Measurements from ENCODE around the gene NCR3LG1. TPM values are rescaled to one million over a fixed set of nuclear protein-coding genes. Genes with fewer than 3 reads are reported as not detected.

NCR3LG1 gene
- total RNA-seq, 8 experiments from 2014 or later = 5.6 to 41.7 (median 11.1) TPM

GRCh38 chr11:17379383-17380180 is 28.0 kb downstream of the NCR3LG1 start:
- Histone ChIP-seq H3K4me1 (replicated peaks in 1 of 2) (no peaks in the 10 kb centered on the region), H3K27ac (no peak overlapping the region), H3K4me3 (no peak overlapping the region)
- in situ Hi-C loops (cut with MboI; ENCODE audit: low pct_unique_long_range_greater_than_20kb in 2 of 9, low sequenced_read_pairs in 9 of 9, unreplicated experiment in 9 of 9) = loop anchor here in 8 of 9 experiments (10.0 to 25.0 kb wide), 4 partner anchors 108 to 608 kb away; partner anchors contain the start of gene ABCC8 (in 2 of the 8)
- WGBS, 10 experiments = 73 to 100% (median 91%) methylated on average over 1 to 5 of the region's 7 CpGs; no CpG with 5 or more reads in 2 of the 10 experiments
- no peak for ATAC-seq (replicated peaks in 6 of 8)

GRCh38 chr11:17381156-17381555 is 29.6 kb downstream of the NCR3LG1 start:
- WGBS, 10 experiments = 47 to 100% (median 70%) methylated on average over 1 to 3 of the region's 4 CpGs; no CpG with 5 or more reads in 1 of the 10 experiments
- Histone ChIP-seq H3K4me3 (no peak overlapping the region), H3K27ac (no peak overlapping the region), H3K4me1 (replicated peaks in 1 of 2) (no peaks in the 10 kb centered on the region)
- ATAC-seq (replicated peaks in 6 of 8) = no peak
- in situ Hi-C loops (cut with MboI; ENCODE audit: low pct_unique_long_range_greater_than_20kb in 2 of 9, low sequenced_read_pairs in 9 of 9, unreplicated experiment in 9 of 9) = loop anchor here in 8 of 9 experiments (10.0 to 25.0 kb wide), 4 partner anchors 106 to 606 kb away; partner anchors contain the start of gene ABCC8 (in 2 of the 8)

DNA sequence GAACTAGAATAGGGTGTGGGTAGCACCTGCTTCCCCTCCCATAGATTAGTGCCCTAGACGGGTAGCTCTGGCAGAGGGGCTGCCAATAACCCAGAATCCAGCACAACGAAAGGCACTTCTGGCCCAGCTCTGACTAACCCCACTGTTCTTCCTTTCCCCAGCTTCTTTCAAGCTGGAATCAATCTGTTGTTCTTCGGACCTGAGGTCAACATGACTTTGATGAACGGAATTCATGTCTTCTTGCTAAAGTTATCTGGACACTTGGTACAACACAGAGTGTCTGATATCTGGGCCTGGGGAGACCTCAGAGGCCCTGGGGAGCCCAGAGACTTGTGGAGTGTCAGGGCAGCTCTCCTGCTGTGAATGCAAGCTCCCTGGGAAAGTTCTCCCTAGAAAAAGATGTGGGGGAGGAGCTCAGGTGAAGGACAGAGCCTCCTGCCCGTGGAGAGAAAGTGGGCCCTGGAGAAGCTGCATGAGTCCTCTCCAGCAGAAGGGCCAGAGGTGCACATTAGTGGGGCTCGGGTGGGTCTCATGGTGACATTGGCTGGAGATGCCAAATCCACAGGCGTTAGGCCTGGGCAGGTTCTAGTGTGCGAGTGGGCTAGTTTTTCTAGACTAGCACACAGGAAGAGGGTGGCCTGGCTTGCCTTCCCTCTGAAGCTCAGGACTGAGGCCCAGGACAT is 30.6 kb downstream of the NCR3LG1 start:
- in situ Hi-C loops (cut with MboI; ENCODE audit: low pct_unique_long_range_greater_than_20kb in 2 of 9, low sequenced_read_pairs in 9 of 9, unreplicated experiment in 9 of 9) = loop anchor here in 8 of 9 experiments (10.0 to 25.0 kb wide), 4 partner anchors 105 to 605 kb away; partner anchors contain the start of gene ABCC8 (in 2 of the 8)
- Histone ChIP-seq H3K4me3 (no peak overlapping the region), H3K4me1 (replicated peaks in 1 of 2) (no peaks in the 10 kb centered on the region), H3K27ac (no peak overlapping the region)
- WGBS, 10 experiments = 60 to 100% (median 76%) methylated on average over 1 to 3 of the region's 8 CpGs; no CpG with 5 or more reads in 4 of the 10 experiments
- no peak for ATAC-seq (replicated peaks in 6 of 8)

- in situ Hi-C loops (cut with MboI; ENCODE audit: low pct_unique_long_range_greater_than_20kb in 2 of 9, low sequenced_read_pairs in 9 of 9, unreplicated experiment in 9 of 9) = loop anchor here in 8 of 9 experiments (10.0 to 25.0 kb wide), 4 partner anchors 104 to 604 kb away; partner anchors contain the start of gene ABCC8 (in 2 of the 8)
- WGBS, 10 experiments = 80 to 100% (median 100%) methylated on average over 1 of the region's 1 CpG; no CpG with 5 or more reads in 7 of the 10 experiments
- Histone ChIP-seq H3K4me1 (replicated peaks in 1 of 2) (no peaks in the 10 kb centered on the region), H3K4me3 (no peak overlapping the region), H3K27ac (no peak overlapping the region)
- ATAC-seq (replicated peaks in 6 of 8) = peak in 3 of 8 experiments; percentile 7 to 10 (median 9)
Measured at GRCh38 chr11:17383461-17383860, 31.9 kb downstream of the NCR3LG1 start.

DNA sequence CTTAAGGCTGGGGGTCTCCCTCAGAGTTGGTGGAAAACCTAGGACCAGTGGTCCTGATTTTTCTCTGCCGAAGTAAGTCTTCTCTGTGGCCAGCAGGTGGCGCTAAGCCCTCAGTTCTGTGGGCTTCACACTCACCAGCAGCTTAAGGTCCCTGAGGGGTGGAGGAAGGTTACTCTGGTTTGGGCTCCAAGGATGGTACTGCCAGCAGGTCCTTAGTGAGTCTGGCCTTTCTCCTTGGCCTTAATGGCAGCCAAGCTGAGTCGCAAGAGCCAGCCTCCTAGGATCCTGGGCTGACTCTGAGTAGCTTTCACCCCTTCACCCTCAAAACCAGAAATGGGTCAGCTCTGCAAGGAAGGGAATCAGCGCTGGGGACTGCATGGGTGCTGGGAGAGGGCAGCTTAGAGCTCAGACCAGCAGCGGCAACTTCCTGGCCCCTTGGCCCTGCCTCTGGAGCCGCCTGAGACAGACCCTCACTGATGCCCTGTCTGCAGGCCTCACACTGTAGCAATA is 32.5 kb downstream of the NCR3LG1 start:
- peak; percentile 38 to 69 (median 56) for ATAC-seq (replicated peaks in 6 of 8)
- Histone ChIP-seq H3K4me1 (replicated peaks in 1 of 2) (no peaks in the 10 kb centered on the region), H3K4me3 (no peak overlapping the region), H3K27ac (no peak overlapping the region)
- in situ Hi-C loops (cut with MboI; ENCODE audit: low pct_unique_long_range_greater_than_20kb in 2 of 9, low sequenced_read_pairs in 9 of 9, unreplicated experiment in 9 of 9) = loop anchor here in 8 of 9 experiments (10.0 to 25.0 kb wide), 4 partner anchors 103 to 603 kb away; partner anchors contain the start of gene ABCC8 (in 2 of the 8)
- WGBS, 10 experiments = 0 to 100% (median 40%) methylated on average over 1 to 3 of the region's 6 CpGs; no CpG with 5 or more reads in 3 of the 10 experiments

- in situ Hi-C loops (cut with MboI; ENCODE audit: low pct_unique_long_range_greater_than_20kb in 2 of 9, low sequenced_read_pairs in 9 of 9, unreplicated experiment in 9 of 9) = loop anchor here in 8 of 9 experiments (10.0 to 25.0 kb wide), 4 partner anchors 102 to 602 kb away; partner anchors contain the start of gene ABCC8 (in 2 of the 8)
- H3K27ac ChIP-seq = no peak overlapping the region
- 0 to 60% methylated on average over 1 of the region's 5 CpGs; no CpG with 5 or more reads in 8 of the 10 experiments for WGBS, 10 experiments
- peaks cover 4 to 5% of the 10 kb centered on the region in 2 donors for H3K4me1 ChIP-seq (replicated peaks in 1 of 2)
- H3K4me3 ChIP-seq = no peak overlapping the region
- no peak for ATAC-seq (replicated peaks in 6 of 8)
Measured at GRCh38 chr11:17385492-17385891, 33.9 kb downstream of the NCR3LG1 start.

GRCh38 chr11:17385926-17386325 is 34.3 kb downstream of the NCR3LG1 start:
- Histone ChIP-seq H3K27ac (no peak overlapping the region), H3K4me1 (replicated peaks in 1 of 2) (peaks cover 4 to 5% of the 10 kb centered on the region in 2 donors), H3K4me3 (no peak overlapping the region)
- in situ Hi-C loops (cut with MboI; ENCODE audit: low pct_unique_long_range_greater_than_20kb in 2 of 9, low sequenced_read_pairs in 9 of 9, unreplicated experiment in 9 of 9) = loop anchor here in 8 of 9 experiments (10.0 to 25.0 kb wide), 4 partner anchors 101 to 601 kb away; partner anchors contain the start of gene ABCC8 (in 2 of the 8)
- no peak for ATAC-seq (replicated peaks in 6 of 8)
- WGBS, 10 experiments = 20 to 100% (median 92%) methylated on average over 1 to 2 of the region's 6 CpGs; no CpG with 5 or more reads in 6 of the 10 experiments

- peak overlapping the region in 1 of 5 donors; percentile 9 for H3K4me3 ChIP-seq
- 0 to 89% (median 80%) methylated on average over 1 to 10 of the region's 23 CpGs; no CpG with 5 or more reads in 4 of the 10 experiments for WGBS, 10 experiments
- H3K27ac ChIP-seq = no peak overlapping the region
- in situ Hi-C loops (cut with MboI; ENCODE audit: low pct_unique_long_range_greater_than_20kb in 2 of 9, low sequenced_read_pairs in 9 of 9, unreplicated experiment in 9 of 9) = loop anchor here in 8 of 9 experiments (10.0 to 25.0 kb wide), 4 partner anchors 101 to 601 kb away; partner anchors contain the start of gene ABCC8 (in 2 of the 8)
- peaks cover 4 to 5% of the 10 kb centered on the region in 2 donors for H3K4me1 ChIP-seq (replicated peaks in 1 of 2)
- ATAC-seq (replicated peaks in 6 of 8) = peak; percentile 46 to 71 (median 54)
Measured at GRCh38 chr11:17386331-17387084, 34.9 kb downstream of the NCR3LG1 start.

- Histone ChIP-seq H3K4me3 (no peak overlapping the region), H3K27ac (no peak overlapping the region), H3K4me1 (replicated peaks in 1 of 2) (peaks cover 4 to 5% of the 10 kb centered on the region in 2 donors)
- in situ Hi-C loops (cut with MboI; ENCODE audit: low pct_unique_long_range_greater_than_20kb in 2 of 9, low sequenced_read_pairs in 9 of 9, unreplicated experiment in 9 of 9) = loop anchor here in 8 of 9 experiments (10.0 to 25.0 kb wide), 4 partner anchors 100 to 600 kb away; partner anchors contain the start of gene ABCC8 (in 2 of the 8)
- ATAC-seq (replicated peaks in 6 of 8) = no peak
- WGBS, 10 experiments = 60 to 100% (median 87%) methylated on average over 1 to 7 of the region's 20 CpGs; no CpG with 5 or more reads in 5 of the 10 experiments
Measured at GRCh38 chr11:17387254-17387653, 35.7 kb downstream of the NCR3LG1 start.

DNA sequence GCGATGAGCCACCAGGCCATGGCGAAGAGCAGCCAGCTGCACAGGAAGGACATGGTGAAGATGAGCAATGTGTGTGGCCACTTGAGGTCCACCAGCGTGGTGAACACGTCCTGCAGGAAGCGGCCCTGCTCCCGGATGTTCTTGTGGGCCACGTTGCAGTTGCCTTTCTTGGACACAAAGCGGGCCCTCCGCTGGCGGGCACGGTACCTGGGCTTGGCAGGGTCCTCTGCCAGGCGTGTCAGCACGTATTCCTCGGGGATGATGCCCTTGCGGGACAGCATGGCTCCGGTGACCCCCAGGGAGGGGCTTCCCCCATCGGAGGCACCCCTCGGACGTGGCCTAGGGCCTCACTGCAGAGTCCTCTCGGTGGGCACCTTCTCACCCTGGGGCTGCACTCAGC is 36.2 kb downstream of the NCR3LG1 start:
- 65 to 97% (median 84%) methylated on average over 1 to 16 of the region's 20 CpGs; no CpG with 5 or more reads in 5 of the 10 experiments for WGBS, 10 experiments
- in situ Hi-C loops (cut with MboI; ENCODE audit: low pct_unique_long_range_greater_than_20kb in 2 of 9, low sequenced_read_pairs in 9 of 9, unreplicated experiment in 9 of 9) = loop anchor here in 8 of 9 experiments (10.0 to 25.0 kb wide), 4 partner anchors 99 to 599 kb away; partner anchors contain the start of gene ABCC8 (in 2 of the 8)
- Histone ChIP-seq H3K4me3 (no peak overlapping the region), H3K4me1 (replicated peaks in 1 of 2) (peaks cover 4 to 5% of the 10 kb centered on the region in 2 donors), H3K27ac (no peak overlapping the region)
- ATAC-seq (replicated peaks in 6 of 8) = no peak

DNA sequence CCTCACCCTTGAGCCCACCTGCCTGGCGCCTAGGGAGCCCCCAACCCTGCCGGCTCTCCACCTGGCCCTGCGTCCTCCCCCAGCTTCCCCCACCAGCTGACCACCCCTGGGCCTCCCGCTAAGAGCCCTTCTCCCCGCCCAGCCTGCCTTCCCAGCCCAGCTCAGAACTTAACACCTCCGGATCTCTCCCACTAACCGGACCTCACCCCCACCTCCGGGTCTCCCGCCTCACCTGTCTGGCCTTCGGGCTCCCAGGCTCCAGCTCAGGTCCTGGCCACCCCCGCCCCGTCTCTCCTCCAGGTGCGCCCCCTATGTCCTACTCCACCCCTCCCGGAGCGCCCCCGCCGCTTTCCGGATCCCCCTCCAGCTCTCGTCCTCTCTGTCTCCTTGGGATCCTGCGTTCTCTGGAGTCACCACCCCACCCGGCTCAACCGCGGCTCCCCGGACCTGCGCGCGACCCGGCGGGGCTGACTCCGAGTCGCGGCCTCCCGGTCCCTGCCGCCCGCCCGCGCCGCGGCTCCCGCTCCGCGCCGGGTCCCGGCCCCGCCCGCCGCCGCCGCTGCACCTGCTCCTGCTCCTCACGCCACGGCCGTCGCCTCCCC is 37.1 kb downstream of the NCR3LG1 start, which contains the start of gene KCNJ11:
Gene KCNJ11, minus strand, starts transcription at position 51 of the 602 bp plus-strand sequence. CDS start 568 bp downstream, outside the sequence.
- no CpG with 5 or more reads among the region's 53 CpGs for WGBS, 10 experiments
- ATAC-seq (replicated peaks in 6 of 8) = peak; percentile 8 to 76 (median 68)
- H3K4me1 ChIP-seq (replicated peaks in 1 of 2) = peaks cover 4 to 5% of the 10 kb centered on the region in 2 donors
- in situ Hi-C loops (cut with MboI; ENCODE audit: low pct_unique_long_range_greater_than_20kb in 2 of 9, low sequenced_read_pairs in 9 of 9, unreplicated experiment in 9 of 9) = loop anchor here in 8 of 9 experiments (10.0 to 25.0 kb wide), 4 partner anchors 99 to 599 kb away; partner anchors contain the start of gene ABCC8 (in 2 of the 8)
- peak within 1 kb of the TSS; percentile 53 to 91 (median 71) for H3K4me3 ChIP-seq
- no peak within 1 kb of the TSS for H3K27ac ChIP-seq
